Effector CD4-positive, alpha-beta T cell (primary cell): ENCODE measurements around the gene TAAR2.
"Not testable (repeated sequence)": the region's sequence is repeated elsewhere in the genome, so short reads cannot be mapped to it uniquely, and the experiment has no call there.

Experiments
- DNase-seq: peaks from one replicate; pipeline ENCODE4 v3.0.0-alpha.2; 2020

Gene TAAR2

DNA sequence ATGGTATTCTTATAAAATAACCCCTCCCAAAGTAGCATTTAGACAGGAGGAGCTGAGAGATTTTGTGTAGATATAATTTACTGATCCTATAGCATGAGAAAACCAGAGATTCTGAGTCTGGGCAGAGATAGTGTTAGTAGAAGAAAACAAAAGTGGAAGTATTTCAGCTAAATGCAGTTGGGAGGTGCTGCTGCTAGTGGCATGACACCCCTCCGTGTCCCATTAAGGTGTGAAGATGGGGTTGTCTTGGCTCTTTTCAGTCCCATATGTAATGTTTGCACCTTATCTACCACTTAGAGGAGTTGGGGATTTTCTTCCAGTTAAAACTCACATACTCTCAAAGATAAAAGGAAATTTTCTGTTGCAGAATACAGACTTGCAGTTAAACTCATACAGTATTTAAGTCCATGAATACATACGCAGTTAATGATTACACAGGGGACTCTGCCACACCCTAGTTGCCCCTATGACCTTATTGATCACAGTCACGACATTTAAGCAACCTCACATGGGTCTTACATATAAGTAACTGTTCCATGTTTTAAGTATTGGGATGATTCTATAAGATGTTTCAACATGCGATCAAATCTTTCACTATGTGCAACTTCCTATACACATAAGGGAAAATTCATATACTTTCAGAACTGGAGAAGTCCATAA is 11.5 kb downstream of the TAAR2 start:
- DNase-seq = no peak

GRCh38 chr6:132611616-132612015 is 12.5 kb downstream of the TAAR2 start:
- DNase-seq = no peak

GRCh38 chr6:132607544-132608233 is 16.4 kb downstream of the TAAR2 start:
- no peak for DNase-seq

DNA sequence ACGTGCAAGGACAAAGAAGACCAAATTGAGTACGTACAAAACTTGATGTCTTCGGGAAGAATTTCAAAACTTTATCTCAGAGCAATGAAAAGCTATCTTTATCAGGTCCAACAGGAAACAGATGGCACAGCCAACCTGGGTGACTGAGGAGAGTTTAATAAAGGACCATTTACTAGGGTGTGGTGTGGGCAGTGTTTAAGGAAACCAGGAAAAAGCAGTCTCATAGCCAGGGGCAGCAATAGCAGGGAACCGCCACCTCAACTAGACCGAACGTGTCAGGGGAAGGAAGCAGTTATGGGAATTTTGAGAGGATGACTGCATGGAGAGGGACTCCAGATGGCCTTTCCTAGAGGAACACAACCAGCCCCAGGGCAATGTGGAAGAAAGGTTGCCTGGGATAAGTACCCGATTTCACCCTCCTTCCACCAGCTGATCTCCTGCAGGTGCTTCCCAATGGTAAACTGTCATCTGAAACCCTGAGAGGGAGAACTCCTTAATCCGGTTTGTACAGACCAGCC is 19.4 kb downstream of the TAAR2 start:
- no peak for DNase-seq

GRCh38 chr6:132600900-132601299 is 23.2 kb downstream of the TAAR2 start:
- not testable (repeated sequence) for DNase-seq

GRCh38 chr6:132598473-132598872 is 25.6 kb downstream of the TAAR2 start:
- DNase-seq = no peak

DNA sequence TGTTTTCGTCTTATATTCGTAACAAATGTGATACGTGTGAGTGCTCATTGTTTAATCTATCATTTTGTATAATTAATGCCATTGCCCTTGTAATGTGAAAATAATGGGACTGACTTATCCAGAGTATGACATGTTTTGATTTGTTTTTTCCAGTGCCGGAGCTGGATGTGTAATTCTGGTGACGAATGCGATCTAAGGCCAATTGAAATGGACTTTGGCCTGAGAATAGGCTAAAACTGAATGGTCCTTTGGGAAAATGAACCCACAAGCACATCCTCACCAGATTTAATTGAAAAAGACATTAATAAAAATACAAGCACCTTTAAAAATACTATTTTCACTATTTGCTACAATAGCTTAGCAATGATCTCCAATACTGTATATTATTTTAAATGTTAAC is 27.9 kb downstream of the TAAR2 start:
- DNase-seq = no peak

DNA sequence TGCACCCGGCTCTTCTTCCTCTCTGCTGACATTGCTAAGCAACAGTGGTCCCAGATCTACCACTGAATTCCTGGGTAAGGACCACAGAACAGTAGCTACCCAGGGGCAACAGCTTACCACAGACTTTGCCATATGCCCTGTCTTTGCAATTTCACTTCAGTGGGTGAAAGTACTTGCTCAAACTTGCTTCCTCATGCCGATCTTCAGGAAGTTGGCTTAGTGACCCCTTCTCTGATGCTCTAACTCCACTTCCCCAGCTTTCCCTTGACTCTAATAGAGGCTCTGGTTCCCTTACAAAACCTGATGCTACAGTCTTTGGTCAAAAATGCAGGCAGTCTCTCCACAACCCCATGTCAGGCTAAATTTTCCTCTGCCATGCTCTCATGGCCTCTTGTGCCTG is 31.2 kb downstream of the TAAR2 start:
- no peak for DNase-seq

GRCh38 chr6:132590362-132590761 is 33.7 kb downstream of the TAAR2 start:
- DNase-seq = no peak

- no peak for DNase-seq
Observed at GRCh38 chr6:132589454-132589853, 34.6 kb downstream of the TAAR2 start, which contains the start of gene TAAR5. TSS of gene TAAR5 (minus strand) at chr6:132589741. CDS start at chr6:132589686, 55 bp downstream.

GRCh38 chr6:132587424-132587823 is 36.7 kb downstream of the TAAR2 start:
- no peak for DNase-seq

DNA sequence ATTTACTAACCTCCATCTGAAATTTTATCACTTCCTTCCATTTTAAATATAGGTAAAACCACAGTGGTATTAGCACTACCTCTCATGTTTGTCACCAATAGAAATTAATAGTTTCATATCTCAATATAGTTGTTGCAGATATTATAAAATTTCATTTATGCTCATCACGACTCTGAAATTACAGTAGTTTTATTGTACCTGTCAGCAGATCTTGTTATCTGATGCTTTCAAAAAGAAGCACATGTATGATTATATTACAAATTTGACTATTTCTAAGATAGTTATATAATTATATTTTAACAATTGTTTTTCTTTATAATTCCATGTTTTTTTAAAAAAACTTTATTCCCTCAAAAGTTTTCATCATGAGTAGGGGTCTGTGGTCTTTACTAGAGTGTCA is 39.4 kb downstream of the TAAR2 start:
- no peak for DNase-seq

GRCh38 chr6:132571774-132572173 is 52.3 kb downstream of the TAAR2 start:
- DNase-seq = no peak

- DNase-seq = no peak
Observed at GRCh38 chr6:132570221-132570777, 53.8 kb downstream of the TAAR2 start, which contains the start of gene TAAR6. TSS of gene TAAR6 (plus strand) at chr6:132570322. CDS start at chr6:132570322, 0 bp downstream.

DNA sequence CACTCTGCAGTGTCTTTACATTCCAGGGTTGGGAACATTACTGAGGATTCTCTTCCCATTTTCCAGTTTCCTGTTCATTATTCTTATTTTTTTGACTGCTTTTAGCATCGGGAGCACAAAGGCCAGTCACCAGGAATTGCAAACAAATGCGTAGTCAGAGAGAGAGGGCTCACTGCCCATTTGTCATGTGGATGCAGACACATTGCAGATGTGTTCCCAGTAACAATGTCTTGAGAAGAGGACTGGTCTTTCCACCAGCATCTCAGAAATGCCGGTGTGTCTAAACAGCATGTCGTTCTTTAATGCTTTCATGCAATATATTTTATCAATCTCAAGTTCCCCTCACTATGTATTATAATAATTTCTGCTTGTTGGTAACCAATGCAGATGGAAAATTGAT is 54.9 kb downstream of the TAAR2 start:
- no peak for DNase-seq

- no peak for DNase-seq
Observed at GRCh38 chr6:132568611-132569010, 55.5 kb downstream of the TAAR2 start.

- DNase-seq = no peak
Observed at GRCh38 chr6:132567566-132567965, 56.5 kb downstream of the TAAR2 start.
